ENCODE data around the gene UNC5A. TPM values are rescaled to one million over a fixed set of nuclear protein-coding genes. Genes with fewer than 3 reads are reported as not detected.

UNC5A gene
- total RNA-seq, 2 donors from 2014 or later = 0.89 to 1.4 TPM

- Histone ChIP-seq H3K4me1 (ENCODE audit: control insufficient read depth, insufficient read depth, low read length) (no peaks in the 10 kb centered on the region), H3K27me3 (ENCODE audit: control insufficient read depth, insufficient read depth, low read length, poor library complexity, severe bottlenecking) (no peaks in the 10 kb centered on the region), H3K36me3 (ENCODE audit: control insufficient read depth, insufficient read depth, low read length) (no peaks in the 10 kb centered on the region), H3K9ac (ENCODE audit: extremely low read depth, low read length, poor library complexity, severe bottlenecking) (no peak overlapping the region), H3K9me3 (ENCODE audit: control insufficient read depth, low read length) (no peaks in the 10 kb centered on the region), H3K27ac (ENCODE audit: low read depth, low read length) (no peak overlapping the region), H3K4me3 (ENCODE audit: low read length) (no peak overlapping the region)
- Mint-ChIP-seq H3K36me3 (ENCODE audit: low read depth) (no peaks in the 10 kb centered on the region), H3K9me3 (no peaks in the 10 kb centered on the region), H3K27me3 (ENCODE audit: insufficient read depth) (peaks cover 3% of the 10 kb centered on the region), H3K4me1 (no peaks in the 10 kb centered on the region), H3K4me3 (no peak overlapping the region), H3K27ac (no peak overlapping the region)
- WGBS, 2 experiments (ENCODE audit: insufficient coverage in 1 of 2, insufficient read length in 1 of 2) = 77 to 86% methylated on average over 4 to 8 of the region's 8 CpGs
- TF ChIP-seq CTCF (conservative IDR thresholded peaks at IDR 0.05) = no peak
- no peak for DNase-seq
Measured at GRCh38 chr5:176856746-176857145, 46.4 kb downstream of the UNC5A start.

- H3K9me3 Mint-ChIP-seq = no peaks in the 10 kb centered on the region
- Histone ChIP-seq H3K27me3 (ENCODE audit: control insufficient read depth, insufficient read depth, low read length, poor library complexity, severe bottlenecking) (no peaks in the 10 kb centered on the region), H3K4me3 (ENCODE audit: low read length) (no peak overlapping the region), H3K27ac (ENCODE audit: low read depth, low read length) (no peak overlapping the region), H3K36me3 (ENCODE audit: control insufficient read depth, insufficient read depth, low read length) (no peaks in the 10 kb centered on the region), H3K9ac (ENCODE audit: extremely low read depth, low read length, poor library complexity, severe bottlenecking) (no peak overlapping the region), H3K9me3 (ENCODE audit: control insufficient read depth, low read length) (no peaks in the 10 kb centered on the region), H3K4me1 (ENCODE audit: control insufficient read depth, insufficient read depth, low read length) (no peaks in the 10 kb centered on the region)
- H3K36me3 Mint-ChIP-seq (ENCODE audit: low read depth) = no peaks in the 10 kb centered on the region
- no peaks in the 10 kb centered on the region for H3K4me1 Mint-ChIP-seq
- WGBS, 2 experiments (ENCODE audit: insufficient coverage in 1 of 2, insufficient read length in 1 of 2) = 84 to 85% methylated on average over 12 to 19 of the region's 19 CpGs
- TF ChIP-seq CTCF (conservative IDR thresholded peaks at IDR 0.05) = no peak
- DNase-seq = no peak
- H3K4me3 Mint-ChIP-seq = no peak overlapping the region
- H3K27me3 Mint-ChIP-seq (ENCODE audit: insufficient read depth) = peaks cover 3% of the 10 kb centered on the region
- no peak overlapping the region for H3K27ac Mint-ChIP-seq
Measured at GRCh38 chr5:176857216-176857893, 47.0 kb downstream of the UNC5A start.

- TF ChIP-seq CTCF (conservative IDR thresholded peaks at IDR 0.05) = no peak
- Histone ChIP-seq H3K27ac (ENCODE audit: low read depth, low read length) (no peak overlapping the region), H3K27me3 (ENCODE audit: control insufficient read depth, insufficient read depth, low read length, poor library complexity, severe bottlenecking) (no peaks in the 10 kb centered on the region), H3K9me3 (ENCODE audit: control insufficient read depth, low read length) (no peaks in the 10 kb centered on the region), H3K36me3 (ENCODE audit: control insufficient read depth, insufficient read depth, low read length) (no peaks in the 10 kb centered on the region), H3K4me1 (ENCODE audit: control insufficient read depth, insufficient read depth, low read length) (peaks cover under 1% of the 10 kb centered on the region), H3K9ac (ENCODE audit: extremely low read depth, low read length, poor library complexity, severe bottlenecking) (no peak overlapping the region), H3K4me3 (ENCODE audit: low read length) (no peak overlapping the region)
- Mint-ChIP-seq H3K27ac (no peak overlapping the region), H3K27me3 (ENCODE audit: insufficient read depth) (peaks cover 3% of the 10 kb centered on the region), H3K4me1 (peaks cover under 1% of the 10 kb centered on the region), H3K9me3 (no peaks in the 10 kb centered on the region), H3K4me3 (no peak overlapping the region), H3K36me3 (ENCODE audit: low read depth) (no peaks in the 10 kb centered on the region)
- WGBS, 2 experiments (ENCODE audit: insufficient coverage in 1 of 2, insufficient read length in 1 of 2) = 94% methylated on average over 11 of the region's 11 CpGs; no CpG with 5 or more reads in 1 of the 2 experiments
- no peak for DNase-seq
Measured at GRCh38 chr5:176857894-176858273, 47.5 kb downstream of the UNC5A start.

All from endodermal cell (in vitro differentiated cells).